NCI-H526 treated with DMSO at 0.1 percent for 48 hours (cell line): ENCODE data around the gene FAM83D.

Experiments
- DNase-seq: peaks from one replicate; lab custom pipeline; 2025; lab: John Stamatoyannopoulos, UW

FAM83D gene, protein sequence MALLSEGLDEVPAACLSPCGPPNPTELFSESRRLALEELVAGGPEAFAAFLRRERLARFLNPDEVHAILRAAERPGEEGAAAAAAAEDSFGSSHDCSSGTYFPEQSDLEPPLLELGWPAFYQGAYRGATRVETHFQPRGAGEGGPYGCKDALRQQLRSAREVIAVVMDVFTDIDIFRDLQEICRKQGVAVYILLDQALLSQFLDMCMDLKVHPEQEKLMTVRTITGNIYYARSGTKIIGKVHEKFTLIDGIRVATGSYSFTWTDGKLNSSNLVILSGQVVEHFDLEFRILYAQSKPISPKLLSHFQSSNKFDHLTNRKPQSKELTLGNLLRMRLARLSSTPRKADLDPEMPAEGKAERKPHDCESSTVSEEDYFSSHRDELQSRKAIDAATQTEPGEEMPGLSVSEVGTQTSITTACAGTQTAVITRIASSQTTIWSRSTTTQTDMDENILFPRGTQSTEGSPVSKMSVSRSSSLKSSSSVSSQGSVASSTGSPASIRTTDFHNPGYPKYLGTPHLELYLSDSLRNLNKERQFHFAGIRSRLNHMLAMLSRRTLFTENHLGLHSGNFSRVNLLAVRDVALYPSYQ

DNA sequence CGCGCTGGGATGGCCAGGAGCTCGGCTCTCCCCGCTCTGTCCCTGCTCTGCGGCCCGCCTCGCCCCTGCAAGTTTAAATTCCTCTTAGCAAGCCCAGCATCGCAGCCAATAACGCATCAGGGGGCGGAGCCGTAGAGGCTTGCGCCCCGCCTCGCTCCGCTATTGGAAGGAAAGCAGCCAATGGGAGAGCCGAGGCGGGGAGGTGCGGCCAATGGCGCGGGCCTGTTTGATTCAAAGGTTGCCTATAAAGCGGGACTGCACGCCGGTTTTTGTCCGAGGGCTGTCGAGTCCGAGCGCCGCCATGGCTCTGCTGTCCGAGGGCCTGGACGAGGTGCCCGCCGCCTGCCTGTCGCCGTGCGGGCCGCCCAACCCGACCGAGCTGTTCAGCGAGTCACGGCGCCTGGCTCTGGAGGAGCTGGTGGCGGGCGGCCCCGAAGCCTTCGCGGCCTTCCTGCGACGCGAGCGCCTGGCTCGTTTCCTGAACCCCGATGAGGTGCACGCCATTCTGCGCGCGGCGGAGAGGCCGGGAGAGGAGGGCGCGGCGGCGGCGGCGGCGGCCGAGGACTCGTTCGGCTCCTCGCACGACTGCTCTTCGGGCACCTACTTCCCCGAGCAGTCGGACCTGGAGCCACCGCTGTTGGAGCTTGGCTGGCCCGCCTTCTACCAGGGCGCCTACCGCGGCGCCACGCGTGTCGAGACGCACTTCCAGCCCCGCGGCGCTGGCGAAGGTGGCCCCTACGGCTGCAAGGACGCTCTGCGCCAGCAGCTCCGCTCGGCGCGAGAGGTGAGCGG lies at the start of gene FAM83D:
TSS of gene FAM83D (plus strand) at position 276 of the 792 bp plus-strand sequence. CDS start at position 302, 26 bp downstream.
- peak; percentile 98 for DNase-seq

DNA sequence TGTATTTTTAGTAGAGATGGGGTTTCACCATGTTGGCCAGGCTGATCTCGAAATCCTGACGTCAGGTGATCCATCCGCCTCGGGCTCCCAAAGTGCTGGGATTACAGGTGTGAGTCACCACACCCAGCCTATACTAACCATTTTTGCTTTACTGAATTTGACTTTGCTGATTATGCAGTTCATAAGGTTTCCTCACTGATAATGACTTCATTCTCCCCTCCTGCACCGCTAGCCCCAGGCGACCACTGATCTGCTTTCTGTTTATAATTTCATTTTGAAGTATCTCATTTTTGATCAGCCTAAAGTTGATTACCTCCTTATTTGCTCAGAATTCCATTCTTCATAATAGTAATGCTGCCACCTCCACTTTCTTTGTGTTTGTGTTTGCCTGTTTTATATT lies 48.7 kb upstream of the FAM83D start:
- no peak for DNase-seq

DNA sequence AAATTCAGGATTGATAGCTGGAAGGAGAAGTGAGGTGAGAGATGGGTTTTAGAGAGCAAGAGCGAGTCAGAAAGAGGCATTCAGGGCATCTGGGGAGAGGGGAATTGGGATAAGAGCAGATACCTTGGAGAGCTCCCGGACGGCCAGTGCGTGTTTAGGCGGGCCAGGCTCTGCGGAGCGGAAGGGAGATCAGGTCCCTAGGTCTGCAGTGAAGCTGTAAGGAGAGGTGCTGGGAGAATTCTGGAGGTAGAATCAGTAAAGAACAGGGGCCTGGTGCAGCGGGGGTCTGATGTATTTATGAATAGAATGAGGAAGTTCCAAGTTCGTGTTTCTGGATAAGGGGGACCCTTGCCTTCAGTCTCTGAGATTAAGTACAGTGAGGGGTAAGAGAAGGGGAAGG lies 47.4 kb upstream of the FAM83D start:
- no peak for DNase-seq

DNA sequence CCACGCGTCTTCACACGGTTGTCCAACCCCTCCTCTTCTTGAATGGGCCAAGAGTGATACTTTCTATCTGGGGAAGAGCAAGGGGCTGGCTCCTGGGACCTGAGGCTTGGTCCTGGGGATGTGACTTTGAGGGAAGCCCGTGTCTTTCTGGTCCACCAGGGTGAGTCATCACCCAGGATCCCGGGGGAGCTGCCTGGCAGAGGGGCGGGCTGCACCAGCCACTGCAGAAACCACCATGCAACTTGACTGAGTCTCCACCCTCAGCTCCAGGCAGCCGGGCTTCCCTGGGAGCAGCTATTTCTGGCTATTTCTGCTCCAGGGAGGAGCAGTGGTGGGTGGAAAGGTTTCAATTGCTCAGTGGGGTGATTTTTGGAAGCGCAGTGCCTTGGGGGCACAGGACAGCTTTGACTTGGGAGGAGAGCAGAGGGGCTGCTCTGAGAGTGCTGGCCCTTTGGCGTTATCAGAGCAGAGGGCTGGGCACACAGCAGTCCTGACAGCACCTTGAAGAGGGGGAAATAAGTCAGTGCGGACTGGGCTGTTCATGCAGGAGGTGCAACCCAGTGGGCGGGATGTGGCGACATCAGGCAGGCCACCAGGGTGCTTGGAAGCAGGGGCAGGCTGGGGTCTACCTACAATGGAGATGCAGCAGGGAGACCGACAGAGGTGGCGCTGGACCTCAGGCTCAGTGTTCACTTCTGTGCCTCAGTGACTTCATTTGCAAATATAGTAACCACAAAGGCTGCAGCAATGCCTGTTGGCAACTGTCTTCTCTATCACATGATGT lies 45.1 kb upstream of the FAM83D start:
- DNase-seq: no peak

DNA sequence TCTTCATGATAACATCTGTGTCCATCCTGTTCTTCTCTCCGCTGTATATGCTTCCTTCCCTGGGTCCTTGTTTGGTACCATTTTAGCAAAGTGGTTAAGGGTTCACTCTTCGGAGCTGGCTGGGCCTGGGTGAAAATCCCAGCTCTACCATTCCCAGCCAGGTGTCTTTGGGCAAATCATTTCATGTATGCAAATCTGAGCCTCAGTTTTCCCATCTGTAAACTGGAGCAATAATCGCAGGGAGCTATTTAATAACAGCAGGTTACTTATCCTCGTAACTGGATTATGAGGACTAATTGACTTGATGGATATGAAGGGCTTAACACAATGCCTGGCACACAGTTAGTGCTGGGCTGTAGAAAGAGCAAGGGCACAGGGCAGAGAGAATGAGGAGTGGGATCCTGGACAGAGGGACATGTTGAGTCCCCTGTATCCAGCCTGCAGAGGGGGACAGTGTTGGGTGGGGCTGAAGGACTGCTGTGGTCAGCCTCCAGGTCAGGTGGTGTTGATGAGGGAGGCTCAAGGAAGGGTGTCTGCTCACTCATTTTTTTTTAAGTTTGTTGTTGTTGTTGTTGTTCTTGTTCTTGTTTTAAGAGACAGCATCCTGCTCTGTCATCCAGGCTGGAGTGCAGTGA lies 44.3 kb upstream of the FAM83D start:
- no peak for DNase-seq

DNA sequence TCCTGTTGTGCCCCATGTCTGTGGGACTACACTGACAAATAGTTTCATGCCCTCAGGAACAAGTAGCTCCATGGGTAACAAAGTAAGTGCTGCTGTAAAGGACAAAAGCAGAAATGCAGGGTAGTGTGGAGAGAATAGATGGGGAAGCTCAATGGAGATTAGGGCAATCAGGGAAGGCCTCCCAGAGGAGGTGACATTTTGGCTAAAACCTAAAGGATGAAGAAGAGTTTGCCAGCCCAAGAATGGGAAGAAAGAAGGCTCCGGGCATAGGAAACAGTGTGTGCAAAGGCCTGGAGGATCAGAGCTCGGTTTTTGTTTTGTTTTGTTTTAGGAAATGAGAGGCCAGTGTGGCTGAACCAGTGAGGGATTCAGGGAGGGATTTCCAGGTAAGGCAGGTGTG lies 43.6 kb upstream of the FAM83D start:
- DNase-seq: no peak

DNA sequence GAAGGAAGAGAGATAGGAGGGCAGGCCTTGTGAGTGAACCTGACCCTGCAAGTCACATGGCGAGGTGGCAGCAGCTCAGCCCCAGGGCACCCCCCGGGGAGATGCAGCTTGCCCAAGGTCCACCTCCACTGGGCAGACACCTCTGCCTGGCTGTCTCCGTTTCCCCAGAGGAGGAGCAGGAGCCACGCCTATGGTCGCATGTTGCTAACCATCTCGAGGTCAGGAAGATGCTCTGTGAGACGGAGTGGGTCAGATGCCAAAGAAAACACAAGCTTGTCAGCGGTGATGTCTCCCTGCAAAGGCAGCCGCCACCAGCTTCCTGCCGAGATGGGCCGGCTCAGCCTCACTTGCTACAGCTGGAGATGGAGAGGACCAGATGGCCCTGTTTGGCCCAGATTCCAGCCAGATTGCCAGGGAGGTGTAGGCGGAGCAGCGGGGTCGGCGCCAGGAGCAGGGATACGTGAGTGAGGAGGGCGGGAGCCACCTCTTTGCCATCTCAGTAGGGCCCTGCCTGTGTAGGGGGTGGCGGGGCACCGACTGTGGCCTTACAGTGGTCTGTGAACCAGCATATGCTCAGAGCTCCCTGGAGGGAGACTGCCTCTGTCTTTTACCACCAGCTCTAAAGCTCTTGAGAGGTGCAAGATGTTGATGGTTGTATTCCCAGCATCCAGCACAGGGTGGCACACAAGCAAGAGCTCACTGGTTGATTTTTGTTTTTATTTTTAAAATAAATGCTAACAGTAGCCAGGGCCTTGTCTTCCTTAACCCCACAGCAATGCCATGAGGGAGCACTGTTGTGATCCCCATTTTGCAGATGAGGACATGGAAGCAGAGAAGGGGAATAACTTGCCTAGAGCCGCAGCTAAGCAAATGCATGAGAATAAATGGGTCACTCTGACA lies 42.9 kb upstream of the FAM83D start:
- no peak for DNase-seq

DNA sequence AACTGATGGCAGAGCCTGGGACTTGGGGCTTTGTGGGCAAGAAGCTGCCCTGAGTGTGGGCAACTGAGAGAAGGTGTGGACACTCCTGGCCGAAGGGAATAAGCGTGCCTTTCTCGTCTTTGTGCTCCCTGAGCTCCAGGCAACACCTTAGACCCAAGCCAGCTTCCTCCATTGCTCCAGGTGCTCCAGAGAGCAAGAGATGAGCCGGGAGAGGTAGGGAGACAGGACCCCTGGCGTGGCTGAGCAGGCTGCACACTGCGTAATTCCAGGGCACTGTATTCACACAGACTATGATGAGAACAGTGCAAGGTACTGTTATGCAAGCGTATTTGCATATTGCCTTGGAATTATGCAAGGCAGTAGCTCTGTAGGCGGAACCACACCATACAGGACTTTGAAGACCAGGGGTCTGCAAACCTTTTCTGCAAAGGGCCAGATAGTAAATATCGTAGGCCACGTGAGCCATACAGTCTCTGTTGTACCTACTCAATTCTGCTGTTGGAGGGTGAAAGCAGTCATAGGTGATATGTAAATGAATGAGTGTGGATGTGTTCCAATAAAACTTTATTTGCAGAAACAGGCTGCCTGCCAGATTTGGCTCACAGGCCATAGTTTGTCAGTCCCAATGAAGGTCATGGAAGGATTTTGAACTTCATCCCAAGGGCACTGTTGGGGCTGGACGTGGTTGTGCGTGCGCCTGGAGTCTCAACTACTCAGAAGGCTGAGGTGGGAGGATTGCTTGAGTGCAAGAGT lies 42.1 kb upstream of the FAM83D start:
- DNase-seq: peak; percentile 94

DNA sequence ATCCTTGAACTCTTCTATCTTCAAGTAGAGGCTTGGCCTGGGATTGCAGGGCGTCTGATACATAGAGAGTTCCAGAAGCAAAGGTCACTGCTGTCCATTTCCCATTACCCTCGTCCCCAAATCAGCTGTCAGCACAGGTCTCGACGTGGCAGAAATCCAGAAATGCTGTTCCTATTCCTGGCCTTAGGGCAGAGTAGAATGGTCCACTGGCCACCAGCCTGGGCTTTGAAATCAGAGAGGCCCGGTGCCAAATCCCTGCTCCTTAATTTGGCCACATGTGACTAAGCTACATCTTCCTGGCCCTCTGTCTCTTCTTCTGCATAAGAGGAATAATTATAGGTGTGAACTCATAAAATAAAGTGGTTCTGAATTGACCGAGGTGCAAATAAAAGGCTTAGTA lies 40.9 kb upstream of the FAM83D start:
- no peak for DNase-seq

DNA sequence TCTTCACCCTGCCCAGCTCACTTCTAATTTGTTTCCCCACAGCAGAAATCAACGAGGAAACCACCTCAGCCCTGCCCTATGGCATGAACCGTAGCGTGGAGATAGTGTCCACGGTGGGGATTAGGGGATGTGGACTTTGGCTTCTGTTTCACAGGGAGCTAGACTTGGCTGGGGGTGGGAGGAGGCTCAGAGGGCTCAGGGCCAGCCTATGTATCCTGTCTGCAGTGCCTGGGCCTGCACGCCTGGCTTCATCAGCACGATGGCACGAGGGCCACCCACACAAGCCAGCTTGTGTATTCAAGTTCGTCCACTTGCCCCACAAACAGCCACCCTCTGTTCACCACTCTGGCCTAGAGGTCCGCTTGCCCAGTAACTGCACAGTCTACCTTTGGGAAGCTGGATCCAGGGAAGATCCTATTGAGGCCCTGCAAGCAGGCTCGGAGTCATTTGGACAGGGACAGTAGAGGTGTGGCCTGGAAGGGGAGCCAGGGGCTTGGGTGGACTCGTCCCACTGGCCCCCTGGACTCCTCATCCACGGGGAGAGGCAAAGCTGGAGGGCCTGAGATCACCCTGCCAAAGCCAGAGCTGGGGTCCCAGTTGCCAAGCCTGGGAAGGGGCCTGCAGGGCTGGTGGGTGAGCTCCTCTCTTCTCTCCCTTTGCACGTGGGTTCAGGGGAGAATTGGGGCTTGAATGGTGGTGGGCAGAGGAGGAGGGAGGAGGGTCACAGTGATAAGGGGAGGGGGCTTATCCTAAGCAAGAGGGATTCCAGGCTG lies 38.0 kb upstream of the FAM83D start:
- DNase-seq: no peak

DNA sequence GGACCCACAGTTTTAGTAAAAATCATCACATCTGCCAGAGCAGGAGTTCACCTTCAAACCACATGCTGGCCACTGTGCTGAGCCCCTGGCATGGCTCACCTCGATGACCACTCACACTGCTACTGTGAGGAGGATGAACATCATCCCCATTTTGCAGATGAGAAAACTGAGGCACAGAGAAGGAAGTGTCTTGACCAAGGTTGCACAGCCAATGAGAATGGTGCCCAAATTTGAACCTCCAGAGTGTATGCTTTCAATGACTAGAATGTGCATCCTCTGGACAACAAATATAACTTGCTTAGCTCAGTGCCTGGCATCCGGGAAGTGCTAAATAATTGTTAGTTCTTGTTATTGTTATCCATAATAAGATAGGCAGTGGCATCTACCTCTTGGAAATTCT lies 37.2 kb upstream of the FAM83D start:
- DNase-seq: no peak

DNA sequence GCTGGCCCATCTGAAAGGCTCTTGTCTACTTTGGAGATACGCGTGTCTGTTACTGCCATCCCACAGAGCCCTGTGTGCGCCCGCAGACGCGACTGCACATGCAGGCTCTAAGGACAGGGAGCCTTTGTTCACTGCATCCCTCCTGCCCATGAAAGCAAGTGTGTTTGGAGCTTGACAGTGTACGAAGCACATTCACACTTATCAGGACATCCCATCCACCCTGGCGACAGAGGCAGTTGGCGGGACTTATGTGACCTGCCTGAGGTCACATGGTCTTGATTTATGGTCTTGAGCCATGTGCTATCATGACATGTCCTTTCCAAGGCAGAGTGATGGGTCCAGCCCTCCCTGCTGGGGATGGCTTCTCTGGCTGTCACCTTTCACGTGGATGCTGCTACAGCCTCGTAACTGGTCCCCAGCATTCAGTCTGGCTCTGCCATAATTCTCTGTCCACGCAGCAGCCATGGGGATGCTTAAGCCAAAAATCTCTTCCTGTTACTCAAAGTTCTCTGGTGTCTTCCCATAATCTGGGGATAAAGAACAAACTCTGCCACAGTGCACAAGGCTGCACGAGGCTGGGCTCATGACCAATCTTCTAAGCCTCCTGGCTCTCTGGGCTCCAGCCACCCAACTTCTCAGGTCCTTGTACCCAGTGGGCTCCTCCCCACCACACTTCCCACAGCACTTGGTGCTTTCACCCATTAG lies 36.3 kb upstream of the FAM83D start:
- DNase-seq: peak; percentile 41

DNA sequence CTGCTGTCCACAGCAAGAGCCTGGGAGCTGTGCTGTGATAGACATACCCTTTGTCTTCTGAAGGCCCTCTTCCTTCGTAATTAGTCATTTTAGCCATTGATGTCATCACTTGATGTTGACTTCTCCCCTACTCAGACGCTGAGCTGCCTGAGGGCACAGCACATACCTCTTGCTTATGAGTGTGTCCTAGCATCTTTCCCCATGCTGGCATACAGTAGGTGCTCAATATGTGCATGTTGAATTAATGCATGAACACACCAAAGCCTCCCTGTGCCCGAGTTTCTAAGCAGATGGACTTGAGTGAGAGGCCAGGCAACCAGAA lies 35.8 kb upstream of the FAM83D start:
- no peak for DNase-seq

DNA sequence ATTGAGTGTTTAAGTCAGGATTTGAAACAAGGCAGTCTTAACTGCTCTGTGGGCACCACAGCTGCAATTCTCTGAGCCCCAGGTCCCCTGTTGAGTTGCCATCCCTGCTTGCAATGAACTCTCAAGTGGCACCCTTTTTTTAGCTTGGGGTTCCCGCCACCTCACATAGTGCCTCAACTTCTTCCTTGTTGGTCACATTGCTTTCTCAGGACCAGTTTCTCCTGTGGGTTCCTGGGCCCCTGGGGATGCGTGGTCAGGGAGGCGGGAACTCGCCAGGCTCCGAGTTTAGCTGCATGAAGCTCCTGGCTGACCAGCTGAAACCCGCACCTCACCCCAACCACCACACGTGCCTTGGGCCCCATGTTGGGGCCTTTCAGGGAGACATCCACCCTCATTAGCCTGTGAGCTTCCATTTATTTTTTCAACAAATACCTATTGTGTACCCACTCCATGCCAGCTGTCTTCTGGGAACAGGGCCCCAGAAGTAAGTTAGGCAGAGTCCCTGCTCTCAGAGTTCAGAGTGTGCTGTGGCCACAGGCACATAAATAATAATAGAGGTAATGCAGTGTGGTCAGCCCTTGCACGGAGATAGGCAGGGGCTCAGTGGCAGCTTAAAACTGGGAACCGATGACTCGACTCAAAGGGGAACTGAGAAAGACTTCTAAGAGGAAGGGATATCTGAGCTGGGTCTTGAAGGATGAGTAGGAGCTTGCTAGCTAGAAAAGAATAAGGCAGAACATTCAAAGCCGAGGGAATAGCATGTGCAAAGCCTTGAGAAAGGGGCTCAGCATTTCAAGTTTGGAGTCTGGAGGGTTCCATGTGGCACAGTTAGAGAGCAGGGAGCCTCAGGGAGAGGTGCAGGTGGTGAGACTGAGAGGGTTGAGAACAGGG lies 33.9 kb upstream of the FAM83D start:
- no peak for DNase-seq

DNA sequence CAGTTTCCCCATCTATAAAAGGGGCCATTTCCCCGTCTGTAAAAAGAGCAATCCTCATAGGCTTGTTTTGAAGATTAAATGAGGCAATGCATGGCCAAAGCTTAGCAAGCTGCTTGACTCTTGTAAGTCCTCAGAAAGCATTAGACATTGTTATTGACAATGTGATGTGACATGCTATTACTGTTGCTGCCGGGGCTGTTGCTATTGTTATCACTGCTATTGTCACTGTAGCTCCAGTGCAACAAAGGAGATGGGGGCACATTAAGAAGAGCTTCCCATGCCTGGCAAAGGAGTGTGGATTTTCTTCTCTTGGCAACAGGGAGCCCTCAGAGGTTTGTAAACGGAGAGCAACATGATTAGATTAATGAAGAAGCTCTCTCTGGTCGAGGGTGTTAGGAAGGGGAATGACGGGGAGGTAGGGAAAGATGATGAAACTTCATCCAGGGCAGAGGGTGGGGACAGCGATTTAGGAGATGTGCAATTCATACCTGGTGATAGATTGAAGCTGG lies 33.1 kb upstream of the FAM83D start:
- DNase-seq: no peak

DNA sequence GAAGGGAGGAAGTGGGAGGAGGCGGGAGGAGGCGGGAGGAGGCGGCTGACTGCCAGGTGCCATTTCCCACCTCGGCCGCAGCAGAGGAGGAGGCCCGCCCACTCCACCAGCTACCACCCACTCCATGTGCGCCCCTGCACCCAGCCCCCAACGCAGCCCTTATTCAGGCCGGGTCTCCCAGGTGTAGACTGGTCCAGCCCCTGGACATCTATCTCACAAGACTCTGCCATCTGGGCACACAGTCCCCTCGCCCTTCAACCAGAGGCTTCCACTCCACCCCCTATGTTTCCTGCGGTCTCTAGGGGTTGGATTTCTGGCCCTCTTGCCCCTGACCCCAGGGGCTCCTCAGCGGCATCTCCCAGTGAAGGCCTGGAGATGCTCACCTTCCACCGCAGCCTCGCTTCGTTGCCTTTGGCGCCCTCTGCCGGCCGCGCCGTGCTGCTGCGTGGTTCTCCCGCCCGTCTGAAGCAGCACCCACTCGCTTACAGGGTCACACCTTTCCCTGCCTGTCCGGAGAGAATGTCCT lies 32.6 kb upstream of the FAM83D start:
- DNase-seq: peak; percentile 54
